ENCODE data around the gene EML4.
A peak's percentile ranks its signal among the peaks of the same experiment; 100 is the strongest.
"Not testable (repeated sequence)": the region's sequence is repeated elsewhere in the genome, so short reads cannot be mapped to it uniquely, and the experiment has no call there.

Gene EML4

GRCh38 chr2:42312106-42312505, 143.0 kb downstream of the EML4 start:
- DNase-seq, result no peak

- DNase-seq, result no peak
Observed at GRCh38 chr2:42314892-42315468, 145.8 kb downstream of the EML4 start.

GRCh38 chr2:42315844-42316470, 146.8 kb downstream of the EML4 start:
- no peak for DNase-seq

- no peak for DNase-seq
Observed at GRCh38 chr2:42316910-42317309, 147.8 kb downstream of the EML4 start.

GRCh38 chr2:42317486-42317885, 148.3 kb downstream of the EML4 start:
- no peak for DNase-seq

GRCh38 chr2:42317945-42318344, 148.8 kb downstream of the EML4 start:
- no peak for DNase-seq

- DNase-seq, result no peak
Observed at GRCh38 chr2:42319265-42319664, 150.1 kb downstream of the EML4 start.

- DNase-seq, result no peak
Observed at GRCh38 chr2:42321452-42322064, 152.4 kb downstream of the EML4 start.

- DNase-seq, result no peak
Observed at GRCh38 chr2:42324244-42324643, 155.1 kb downstream of the EML4 start.

GRCh38 chr2:42324949-42325348, 155.8 kb downstream of the EML4 start:
- no peak for DNase-seq

- DNase-seq, result no peak
Observed at GRCh38 chr2:42325609-42326008, 156.5 kb downstream of the EML4 start.

GRCh38 chr2:42327125-42327524, 158.0 kb downstream of the EML4 start:
- peak; percentile 49 for DNase-seq

GRCh38 chr2:42328148-42328833, 159.1 kb downstream of the EML4 start:
- peak; percentile 15 for DNase-seq

GRCh38 chr2:42328923-42329322, 159.8 kb downstream of the EML4 start:
- DNase-seq, result no peak

GRCh38 chr2:42329736-42330135, 160.6 kb downstream of the EML4 start:
- no peak for DNase-seq

- no peak for DNase-seq
Observed at GRCh38 chr2:42331569-42332284, 162.6 kb downstream of the EML4 start.

GRCh38 chr2:42332575-42332974, 163.4 kb downstream of the EML4 start:
- DNase-seq, result no peak

- no peak for DNase-seq
Observed at GRCh38 chr2:42333579-42333978, 164.4 kb downstream of the EML4 start.

- no peak for DNase-seq
Observed at GRCh38 chr2:42334220-42334619, 165.1 kb downstream of the EML4 start.

- DNase-seq, result not testable (repeated sequence)
Observed at GRCh38 chr2:42334865-42335264, 165.7 kb downstream of the EML4 start.

- DNase-seq, result no peak
Observed at GRCh38 chr2:42335514-42336104, 166.5 kb downstream of the EML4 start.

GRCh38 chr2:42336361-42336965, 167.3 kb downstream of the EML4 start:
- no peak for DNase-seq
